Adrenal gland (tissue), 12 donors: ENCODE results near the gene HPS1. TPM values are rescaled to one million over a fixed set of nuclear protein-coding genes. Genes with fewer than 3 reads are reported as not detected.

Experiments used
- DNase-seq, 7 donors: peaks; one replicate each; pipeline ENCODE4 v3.0.0-alpha.2; 2019 to 2020
- H3K27ac ChIP-seq, 5 donors: fragments of 200-600 bp; sonication (generic) in 4 of 5; 1 replicate in 3 of 5; 2 replicates in 2 of 5; pipeline versions ENCODE4 v1.5.1 to v1.8.0; 2016 to 2020; ENCODE audit warnings: mild to moderate bottlenecking in 1 of 5
- H3K27me3 ChIP-seq: fragments of 200-600 bp; 2 replicates; pipeline ENCODE4 v1.8.0; 2021
- H3K36me3 ChIP-seq, 2 donors: fragments of 200-600 bp; replicated peaks in 1 of 2; 1 replicate in 1 of 2; 2 replicates in 1 of 2; pipeline versions ENCODE4 v1.5.1 to v1.8.0; 2018 to 2022
- H3K4me1 ChIP-seq, 2 donors: fragments of 200-600 bp; replicated peaks in 1 of 2; 1 replicate in 1 of 2; 2 replicates in 1 of 2; pipeline versions ENCODE4 v1.5.1 to v1.8.0; 2018 to 2021
- H3K4me3 ChIP-seq, 4 donors: fragments of 200-600 bp; sonication (generic) in 3 of 4; one replicate each; pipeline ENCODE4 v1.5.1; 2016 to 2018
- H3K9me3 ChIP-seq, 3 donors: fragments of 200-600 bp; sonication (generic) in 1 of 3; replicated peaks in 1 of 3; 1 replicate in 2 of 3; 2 replicates in 1 of 3; pipeline versions ENCODE4 v1.5.1 to v1.8.0; 2016 to 2021
- CTCF ChIP-seq, 6 experiments: fragments of 450-650 bp in 4 of 6; fragments of 200-600 bp in 2 of 6; sonication (generic) in 1 of 6; IDR thresholded peaks; 1 replicate in 5 of 6; 2 replicates in 1 of 6; pipeline versions ENCODE4 v1.5.1 to v1.8.0; 2016 to 2021; ENCODE audit warnings: antibody characterized with exemption in 6 of 6, mild to moderate bottlenecking in 2 of 6, moderate library complexity in 1 of 6
- POLR2A ChIP-seq, 2 donors: fragments of 450-650 bp; IDR thresholded peaks; one replicate each; pipeline ENCODE4 v1.6.1; 2017; ENCODE audit warnings: antibody characterized with exemption in 2 of 2, mild to moderate bottlenecking in 2 of 2, moderate library complexity in 1 of 2
- WGBS, 4 donors: extraction: QIAGEN DNeasy Blood & Tissue Kit in 2 of 4; methylation state at CpG; one replicate each; pipeline versions ENCODE4 v1.1.5 to v1.1.7; 2013 to 2017; 5-methylcytosine and 5-hydroxymethylcytosine counted together
- intact Hi-C, 2 donors: fragments of 100-400 bp; cut with DNase I; formaldehyde crosslinking; loops; one replicate each; pipeline versions ENCODE4 v1.14.1 to v1.15.0; 2022 to 2023
- polyA plus RNA-seq, 3 donors: library from polyadenylated mRNA; stranded (reverse); fragments of 200-250 nt in 2 of 3; fragments of 350-450 nt in 1 of 3; fragmentation: Illumina TruSeq in 1 of 3; extraction: RNeasy Lipid Tissue Mini Kit (QIAGEN cat#74804) in 1 of 3; gene quantifications; one replicate each; pipeline ENCODE4 v1.2.3, GENCODE V29; 2013 to 2014
- total RNA-seq, 9 donors: library from RNA; depleted of rRNA in 4 of 9; stranded (reverse); fragments of >200 nt in 4 of 9; fragments of 120-200 nt in 1 of 9; fragmentation: NEBNext Ultra II Directional in 1 of 9; extraction: Animal tissue kit (Norgen Biotek cat#: 25700) in 1 of 9; gene quantifications; one replicate each; pipeline versions ENCODE4 v1.1.0 to v1.2.4, GENCODE V29; 2013 to 2023
- donor health status: healthy with polysubstance abuse.
- donor health status: Bipolar disorder and iron deficiency.
- donor health status: DM: yes; HTN: yes; CAD: no.
- donor health status: DM: no; HTN: no; CAD: no.
- donor health status: DM: no; HTN: no; CAD: no.
- donor health status: DM: yes; HTN: yes; CAD: no.

Gene HPS1
- total and polyA plus RNA-seq, 12 donors = 28.6 to 95.6 (median 70.3) TPM

DNA sequence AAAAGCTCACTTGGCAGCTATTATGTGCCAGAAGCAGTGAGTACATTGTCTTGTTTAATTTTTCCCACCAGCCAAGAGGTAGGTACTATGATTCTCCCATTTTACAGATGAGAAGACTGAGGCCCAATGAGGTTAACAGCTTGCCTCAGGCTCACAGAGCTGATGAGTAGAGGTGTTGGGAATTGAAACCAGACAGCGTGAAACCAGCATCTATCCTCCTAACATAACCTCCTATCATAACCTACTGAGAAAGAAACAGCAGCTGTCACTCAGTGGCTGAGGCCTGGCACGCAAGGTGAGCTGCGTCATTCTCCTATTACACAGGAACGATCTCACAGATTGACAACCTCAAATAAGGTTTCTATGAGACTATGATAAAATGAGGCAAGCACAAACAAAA is 37.9 kb downstream of the HPS1 start:
- H3K36me3 ChIP-seq = no peaks in the 10 kb centered on the region
- H3K9me3 ChIP-seq = no peaks in the 10 kb centered on the region
- peaks cover 0 to 10% of the 10 kb centered on the region in 2 donors for H3K4me1 ChIP-seq
- H3K27ac ChIP-seq = no peak overlapping the region
- H3K27me3 ChIP-seq = no peaks in the 10 kb centered on the region
- H3K4me3 ChIP-seq = no peak overlapping the region
- no peak for DNase-seq
- 93 to 94% (median 94%) methylated on average over 4 of the region's 4 CpGs for WGBS, 4 donors
- TF ChIP-seq CTCF (IDR thresholded peaks at IDR 0.05) (no peak), POLR2A (IDR thresholded peaks at IDR 0.05) (no peak)
- intact Hi-C loops = no loop called here

DNA sequence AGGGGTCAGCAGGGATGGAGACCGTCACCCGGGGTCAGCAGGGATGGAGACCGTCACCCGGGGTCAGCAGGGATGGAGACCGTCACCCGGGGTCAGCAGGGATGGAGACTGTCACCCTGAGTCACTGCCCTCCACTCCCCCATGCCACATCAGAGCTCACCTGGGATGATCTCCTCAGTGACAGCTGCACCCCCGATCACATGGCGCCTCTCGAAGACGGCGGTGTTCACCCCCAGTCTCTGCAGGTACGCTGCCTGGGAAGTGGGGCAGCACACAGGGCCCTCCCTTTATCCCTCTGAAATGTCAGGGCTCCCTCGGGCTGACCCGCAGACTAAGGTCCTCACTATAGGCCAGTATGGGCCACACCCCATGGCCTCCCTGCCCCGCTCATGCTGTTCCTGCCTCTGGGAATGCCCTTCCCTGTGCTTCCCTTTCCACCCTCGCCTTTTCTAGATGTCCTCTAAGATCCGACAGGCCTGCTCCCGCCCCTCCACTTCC is 38.9 kb downstream of the HPS1 start:
- Histone ChIP-seq H3K27me3 (no peaks in the 10 kb centered on the region), H3K27ac (no peak overlapping the region), H3K4me3 (no peak overlapping the region), H3K36me3 (no peaks in the 10 kb centered on the region), H3K4me1 (peaks cover 0 to 8% of the 10 kb centered on the region in 2 donors), H3K9me3 (no peaks in the 10 kb centered on the region)
- intact Hi-C loops = no loop called here
- 92 to 97% (median 94%) methylated on average over 8 to 18 of the region's 18 CpGs for WGBS, 4 donors
- TF ChIP-seq POLR2A (IDR thresholded peaks at IDR 0.05) = no peak
- no peak for TF ChIP-seq CTCF (IDR thresholded peaks at IDR 0.05)
- no peak for DNase-seq

- Histone ChIP-seq H3K4me1 (peaks cover 0 to 11% of the 10 kb centered on the region in 2 donors), H3K4me3 (no peak overlapping the region), H3K27ac (no peak overlapping the region), H3K36me3 (no peaks in the 10 kb centered on the region), H3K27me3 (no peaks in the 10 kb centered on the region), H3K9me3 (no peaks in the 10 kb centered on the region)
- DNase-seq = no peak
- 82 to 91% (median 87%) methylated on average over 20 to 23 of the region's 23 CpGs for WGBS, 4 donors
- no peak for TF ChIP-seq POLR2A (IDR thresholded peaks at IDR 0.05)
- intact Hi-C loops = no loop called here
These were observed 39.6 kb downstream of the HPS1 start for GRCh38 chr10:98407017-98407743.

DNA sequence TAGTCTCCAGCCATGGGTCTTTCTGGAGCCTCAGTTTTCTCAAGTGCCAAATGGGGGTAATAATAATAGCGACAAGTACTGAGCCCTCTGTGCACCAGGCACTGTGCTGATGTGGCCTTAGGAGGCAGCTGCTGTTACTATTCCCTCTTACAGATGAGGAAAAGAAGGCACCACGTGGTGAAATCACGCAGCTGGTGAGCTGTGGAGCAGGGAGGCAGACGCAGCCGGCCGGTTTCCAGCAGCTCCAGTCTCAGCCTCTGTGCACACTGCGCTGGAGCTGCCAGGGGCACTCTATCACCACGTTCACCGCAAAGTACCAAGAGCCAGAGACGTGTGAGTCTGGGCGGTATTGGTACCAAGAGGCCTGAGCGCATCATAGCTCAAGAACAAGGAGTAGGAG is 41.3 kb downstream of the HPS1 start:
- no peaks in the 10 kb centered on the region for H3K36me3 ChIP-seq
- peak overlapping the region in 1 of 5 donors; percentile 40 for H3K27ac ChIP-seq
- no peak for TF ChIP-seq CTCF (IDR thresholded peaks at IDR 0.05)
- no peak for TF ChIP-seq POLR2A (IDR thresholded peaks at IDR 0.05)
- 94 to 97% (median 96%) methylated on average over 8 to 12 of the region's 12 CpGs for WGBS, 4 donors
- no peaks in the 10 kb centered on the region for H3K27me3 ChIP-seq
- H3K4me1 ChIP-seq = peaks cover 0 to 12% of the 10 kb centered on the region in 2 donors
- DNase-seq = no peak
- H3K9me3 ChIP-seq = no peaks in the 10 kb centered on the region
- intact Hi-C loops = no loop called here
- no peak overlapping the region for H3K4me3 ChIP-seq
